SH-SY5Y (cell line): Measurements from ENCODE around the gene MIF.

Source experiments
- GATA2 ChIP-seq: IDR thresholded peaks from 2 replicates; pipeline ENCODE4 v1.6.1; 2011; ENCODE audit warnings: mild to moderate bottlenecking, low read depth, low read length
- GATA3 ChIP-seq: IDR thresholded peaks from 2 replicates; pipeline ENCODE4 v1.6.1; 2011; ENCODE audit warnings: low read depth, mild to moderate bottlenecking, low read length, moderate library complexity

- no peak for TF ChIP-seq GATA2
- no peak for TF ChIP-seq GATA3
Observed at GRCh38 chr22:23938328-23939016, 44.3 kb downstream of the MIF start.
